Small intestine (tissue), 7 donors: ENCODE data around the gene PRIMPOL. TPM values are rescaled to one million over a fixed set of nuclear protein-coding genes. Genes with fewer than 3 reads are reported as not detected.

Experiments used
- DNase-seq, 2 donors: peaks; one replicate each; pipeline versions ENCODE4 v3.0.0 to v3.0.0-alpha.2; 2013
- FAIRE-seq: peaks from 2 replicates; lab custom pipeline; 2012; peaks lifted over from hg19 to GRCh38; lab: Jason Lieb, UNC
- H3K27ac ChIP-seq, 3 donors: one replicate each; pipeline ENCODE4 v1.5.1; 2013; ENCODE audit warnings: low read length in 2 of 3, mild to moderate bottlenecking in 2 of 3, control low read depth in 1 of 3, inconsistent platforms in 1 of 3, low read depth in 1 of 3, moderate library complexity in 1 of 3
- H3K27me3 ChIP-seq, 3 donors: one replicate each; pipeline ENCODE4 v1.6.1; 2013; ENCODE audit warnings: low read length in 3 of 3, inconsistent platforms in 1 of 3; ENCODE audit not compliant: control insufficient read depth in 3 of 3, insufficient read depth in 3 of 3
- H3K36me3 ChIP-seq, 3 donors: one replicate each; pipeline ENCODE4 v1.6.1; 2013; ENCODE audit warnings: low read length in 3 of 3, inconsistent platforms in 1 of 3, low read depth in 1 of 3, mild to moderate bottlenecking in 1 of 3, moderate library complexity in 1 of 3; ENCODE audit not compliant: control insufficient read depth in 3 of 3, insufficient read depth in 2 of 3
- H3K4me1 ChIP-seq, 3 donors: one replicate each; pipeline ENCODE4 v1.6.1; 2013; ENCODE audit warnings: low read length in 2 of 3, inconsistent platforms in 1 of 3, low read depth in 1 of 3, mild to moderate bottlenecking in 1 of 3, moderate library complexity in 1 of 3; ENCODE audit not compliant: control insufficient read depth in 3 of 3, insufficient read depth in 2 of 3
- H3K4me3 ChIP-seq, 3 donors: one replicate each; pipeline ENCODE4 v1.5.1; 2013; ENCODE audit warnings: low read length in 3 of 3, control low read depth in 1 of 3, inconsistent platforms in 1 of 3, low read depth in 1 of 3, mild to moderate bottlenecking in 1 of 3, moderate library complexity in 1 of 3
- H3K9me3 ChIP-seq, 2 donors: one replicate each; pipeline ENCODE4 v1.6.1; 2013; ENCODE audit warnings: low read depth in 1 of 2, low read length in 1 of 2; ENCODE audit not compliant: control insufficient read depth in 2 of 2, insufficient read depth in 1 of 2
- WGBS, 3 donors: extraction: QIAGEN DNeasy Blood & Tissue Kit; methylation state at CpG; one replicate each; pipeline ENCODE4 v1.1.7; 2013; 5-methylcytosine and 5-hydroxymethylcytosine counted together
- polyA plus RNA-seq, 4 donors: library from polyadenylated mRNA; stranded (reverse) in 3 of 4; unstranded in 1 of 4; fragments of 200-250 nt in 3 of 4; fragments of 120-200 nt in 1 of 4; gene quantifications; one replicate each; pipeline versions ENCODE4 v1.2.1 to v1.2.3, GENCODE V29; 2013
- donor health status: healthy with polysubstance abuse.
- donor health status: control.
- donor health status: control.
- donor health status: Bipolar disorder and iron deficiency.
- donor health status: healthy.

PRIMPOL gene
- polyA plus RNA-seq, 4 donors = 11.8 to 27.7 (median 18.7) TPM

DNA sequence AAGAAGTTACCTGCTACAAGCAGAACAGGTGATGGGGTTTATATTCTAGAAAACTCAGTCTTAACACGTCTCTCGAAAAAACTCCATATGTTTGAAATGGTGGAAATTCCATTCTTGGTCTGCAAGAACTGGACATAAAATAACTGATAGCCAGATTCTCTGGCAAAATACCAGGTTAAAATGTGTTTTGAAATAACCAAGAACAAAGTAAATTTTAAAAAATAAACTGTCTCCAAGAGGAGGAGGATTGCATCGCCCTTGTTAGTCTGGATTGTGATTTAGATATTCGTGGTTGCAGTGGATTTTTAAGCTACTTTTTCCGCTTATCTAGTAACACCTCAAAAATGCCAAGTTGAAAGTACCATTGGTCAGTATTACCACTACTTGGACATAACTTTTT lies 43.5 kb downstream of the PRIMPOL start:
- no peak overlapping the region for H3K27ac ChIP-seq
- peaks cover 0 to 6% (median 3%) of the 10 kb centered on the region in 3 donors for H3K36me3 ChIP-seq
- no peak for DNase-seq
- no peaks in the 10 kb centered on the region for H3K9me3 ChIP-seq
- H3K4me1 ChIP-seq = no peaks in the 10 kb centered on the region
- 89 to 95% (median 94%) methylated on average over 5 of the region's 5 CpGs for WGBS, 3 donors
- no peaks in the 10 kb centered on the region for H3K27me3 ChIP-seq
- no peak for FAIRE-seq
- H3K4me3 ChIP-seq = no peak overlapping the region

DNA sequence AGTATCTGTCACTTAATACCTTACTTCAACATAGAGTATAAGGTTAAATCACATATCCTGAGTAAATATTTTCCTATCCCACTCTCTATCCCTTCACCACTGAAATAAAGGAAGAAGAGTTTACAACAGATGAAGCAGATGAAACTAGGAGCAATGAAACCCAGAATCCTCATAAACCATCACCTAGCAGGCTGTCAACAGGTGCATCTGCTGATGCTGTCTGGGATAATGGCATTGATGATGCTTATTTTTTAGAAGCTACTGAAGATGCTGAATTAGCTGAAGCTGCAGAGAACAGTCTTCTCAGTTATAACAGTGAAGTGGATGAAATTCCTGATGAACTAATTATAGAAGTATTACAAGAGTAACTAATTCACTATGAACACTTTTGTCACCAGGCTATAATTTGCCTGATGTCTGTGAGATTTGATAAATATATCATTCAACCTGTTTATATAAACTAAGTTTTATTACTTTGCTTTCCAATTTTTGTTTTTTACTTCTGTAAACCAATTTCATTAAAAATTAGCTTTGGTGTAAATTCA lies 44.9 kb downstream of the PRIMPOL start:
- no peaks in the 10 kb centered on the region for H3K27me3 ChIP-seq
- H3K36me3 ChIP-seq = peaks cover 0 to 7% (median 3%) of the 10 kb centered on the region in 3 donors
- H3K9me3 ChIP-seq = no peaks in the 10 kb centered on the region
- H3K4me1 ChIP-seq = no peaks in the 10 kb centered on the region
- DNase-seq (no peak), FAIRE-seq (no peak)
- no peak overlapping the region for H3K27ac ChIP-seq
- H3K4me3 ChIP-seq = no peak overlapping the region

DNA sequence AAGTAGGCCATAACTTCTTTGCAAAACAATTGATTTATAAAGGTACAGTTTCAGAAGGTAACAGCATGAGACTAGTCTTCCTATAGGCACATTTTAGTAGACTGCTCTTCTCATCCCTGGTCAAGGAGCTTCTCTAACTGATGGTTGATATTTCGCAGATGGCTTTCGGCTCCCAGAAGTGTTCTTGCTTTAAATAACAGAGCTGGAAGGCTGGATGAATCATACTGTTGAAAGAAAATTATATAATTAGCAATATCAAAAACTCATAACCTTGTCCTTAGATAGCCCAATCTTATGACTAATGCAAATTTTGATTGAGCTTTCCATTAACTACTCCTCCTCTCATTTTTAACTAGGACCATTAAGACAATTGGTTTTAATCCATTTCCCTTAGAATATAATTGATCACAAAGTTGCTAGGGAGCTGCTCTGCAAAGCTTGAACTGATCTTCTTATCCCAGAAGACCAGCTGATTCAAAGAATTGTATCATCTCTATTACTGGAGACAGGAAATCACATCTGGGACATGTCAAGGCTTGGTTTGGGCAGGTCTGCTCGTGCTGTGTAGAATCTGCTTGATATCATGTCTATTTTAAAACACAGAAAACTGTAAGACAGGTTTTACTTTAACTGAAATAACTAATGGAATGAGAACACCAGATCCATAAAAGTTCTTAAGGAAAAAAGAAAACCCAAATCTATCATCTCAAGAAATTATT lies 45.8 kb downstream of the PRIMPOL start:
- Histone ChIP-seq H3K27ac (no peak overlapping the region), H3K27me3 (no peaks in the 10 kb centered on the region), H3K4me3 (no peak overlapping the region), H3K9me3 (no peaks in the 10 kb centered on the region), H3K36me3 (peaks cover 0 to 7% (median 3%) of the 10 kb centered on the region in 3 donors), H3K4me1 (no peaks in the 10 kb centered on the region)
- FAIRE-seq = no peak
- DNase-seq = no peak
- WGBS, 3 donors = 84 to 96% (median 93%) methylated on average over 3 of the region's 3 CpGs

DNA sequence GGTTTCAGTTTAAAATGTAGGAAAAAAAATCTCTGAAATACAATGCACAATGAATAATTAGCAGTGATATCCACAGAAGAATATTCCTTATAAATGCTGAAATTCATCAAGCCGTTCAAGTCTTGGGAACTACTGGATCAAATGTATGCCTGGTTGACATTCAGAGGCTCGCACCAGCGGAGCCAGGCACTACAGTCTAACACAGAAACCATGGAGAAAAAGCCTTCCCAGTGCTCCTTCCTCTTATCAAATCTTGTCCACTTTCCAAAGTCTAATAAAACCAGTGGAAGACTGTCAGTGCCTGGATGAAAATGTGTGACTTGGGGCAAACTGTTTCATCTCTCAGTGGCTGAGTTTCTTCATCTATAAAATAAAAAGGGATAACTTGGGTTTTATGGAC lies 48.4 kb downstream of the PRIMPOL start:
- DNase-seq = no peak
- Histone ChIP-seq H3K27me3 (no peaks in the 10 kb centered on the region), H3K36me3 (peaks cover 0 to 7% (median 3%) of the 10 kb centered on the region in 3 donors), H3K9me3 (no peaks in the 10 kb centered on the region), H3K27ac (no peak overlapping the region), H3K4me1 (no peaks in the 10 kb centered on the region), H3K4me3 (no peak overlapping the region)
- 93 to 99% (median 96%) methylated on average over 3 of the region's 3 CpGs for WGBS, 3 donors
- no peak for FAIRE-seq

DNA sequence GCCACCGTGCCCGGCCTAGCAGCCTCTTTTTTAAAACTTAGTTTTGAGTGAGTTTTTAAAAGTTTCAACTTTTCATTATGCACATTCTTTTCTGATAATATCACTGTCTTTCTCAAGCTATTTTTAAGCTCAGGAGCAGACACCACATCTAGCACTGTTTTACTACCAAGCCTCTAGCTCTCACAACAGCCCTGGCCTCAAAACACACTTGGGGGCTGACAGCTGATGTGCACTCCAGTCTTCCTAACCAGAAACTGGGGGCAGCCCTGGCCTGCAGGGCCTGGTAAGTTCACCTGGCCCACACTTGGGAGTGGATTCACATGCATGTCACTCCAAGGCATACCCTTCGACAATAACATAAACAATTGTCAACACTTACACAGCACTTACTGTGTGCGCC lies 50.4 kb downstream of the PRIMPOL start:
- no peak for FAIRE-seq
- WGBS, 3 donors = 95 to 98% (median 97%) methylated on average over 4 of the region's 4 CpGs
- H3K36me3 ChIP-seq = peaks cover 0 to 9% (median 2%) of the 10 kb centered on the region in 3 donors
- no peak overlapping the region for H3K4me3 ChIP-seq
- no peak overlapping the region for H3K27ac ChIP-seq
- H3K27me3 ChIP-seq = no peaks in the 10 kb centered on the region
- DNase-seq = no peak
- no peaks in the 10 kb centered on the region for H3K9me3 ChIP-seq
- no peaks in the 10 kb centered on the region for H3K4me1 ChIP-seq

DNA sequence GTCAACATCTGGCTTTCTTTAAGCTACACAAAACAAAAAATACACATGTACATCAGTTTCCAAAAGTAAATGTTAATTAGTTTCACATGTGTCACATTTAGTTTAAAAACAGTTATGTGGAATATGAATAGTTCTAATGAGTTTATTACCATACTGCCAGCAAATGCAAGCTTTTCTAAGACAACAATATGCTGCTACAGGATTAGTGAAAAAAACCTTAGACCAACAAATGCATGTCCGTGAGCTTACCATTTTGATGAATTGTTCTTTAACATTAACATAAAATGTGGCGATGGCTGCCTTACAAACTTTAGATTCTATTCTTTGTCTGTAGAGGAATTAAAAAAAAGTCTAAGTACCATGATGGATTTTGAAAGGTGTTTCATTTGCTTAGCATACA lies 52.6 kb downstream of the PRIMPOL start:
- H3K27me3 ChIP-seq = no peaks in the 10 kb centered on the region
- peaks cover 0 to 6% (median 0%) of the 10 kb centered on the region in 3 donors for H3K36me3 ChIP-seq
- DNase-seq (no peak), FAIRE-seq (no peak)
- no peak overlapping the region for H3K27ac ChIP-seq
- H3K9me3 ChIP-seq = no peaks in the 10 kb centered on the region
- no peak overlapping the region for H3K4me3 ChIP-seq
- 96 to 100% (median 97%) methylated on average over 2 of the region's 2 CpGs for WGBS, 3 donors
- H3K4me1 ChIP-seq = no peaks in the 10 kb centered on the region

DNA sequence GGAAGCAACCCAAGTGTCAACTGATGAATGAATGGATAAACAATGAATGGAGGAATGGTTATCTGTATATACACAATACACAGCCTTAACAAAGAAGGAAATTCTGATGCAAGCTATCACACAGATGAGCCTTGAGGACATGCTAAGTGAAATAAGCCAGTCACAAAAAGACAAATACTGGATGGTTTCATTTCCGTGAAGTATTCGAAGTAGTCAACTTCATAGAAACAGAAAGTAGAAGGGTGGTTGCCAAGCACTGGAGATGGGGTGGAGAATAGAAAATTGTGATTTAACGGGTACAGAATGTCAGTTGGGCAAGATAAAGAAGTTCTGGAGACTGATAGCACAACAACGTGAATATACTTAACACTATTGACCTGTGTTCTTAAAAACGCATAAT lies 56.2 kb downstream of the PRIMPOL start:
- Histone ChIP-seq H3K36me3 (peaks cover 0 to 14% (median 0%) of the 10 kb centered on the region in 3 donors), H3K27me3 (no peaks in the 10 kb centered on the region), H3K27ac (no peak overlapping the region), H3K4me1 (no peaks in the 10 kb centered on the region), H3K4me3 (no peak overlapping the region), H3K9me3 (no peaks in the 10 kb centered on the region)
- FAIRE-seq (no peak), DNase-seq (no peak)
- 72 to 81% (median 79%) methylated on average over 5 of the region's 5 CpGs for WGBS, 3 donors

DNA sequence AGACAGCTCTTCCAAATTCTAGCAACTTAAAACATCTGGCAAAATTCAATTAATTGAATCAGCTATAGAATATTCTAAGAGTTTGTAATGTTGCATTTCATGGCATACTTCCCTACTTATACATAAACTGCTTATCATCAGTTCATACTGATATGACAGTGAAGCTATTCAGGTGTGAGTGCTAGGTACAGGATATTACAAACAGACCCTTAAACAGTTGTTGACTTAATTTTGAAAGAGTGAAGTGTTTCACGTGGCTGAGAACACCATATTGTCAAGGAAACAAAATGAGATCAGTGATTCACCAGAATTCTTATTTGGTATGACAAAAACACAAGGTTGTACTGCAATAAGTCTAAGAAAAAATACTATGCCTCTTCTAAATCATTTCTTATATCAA lies 56.9 kb downstream of the PRIMPOL start:
- H3K27ac ChIP-seq = no peak overlapping the region
- 74 to 79% (median 76%) methylated on average over 1 of the region's 1 CpG for WGBS, 3 donors
- no peak overlapping the region for H3K4me3 ChIP-seq
- H3K9me3 ChIP-seq = no peaks in the 10 kb centered on the region
- no peaks in the 10 kb centered on the region for H3K27me3 ChIP-seq
- FAIRE-seq = no peak
- peaks cover 0 to 17% (median 0%) of the 10 kb centered on the region in 3 donors for H3K36me3 ChIP-seq
- DNase-seq = no peak
- no peaks in the 10 kb centered on the region for H3K4me1 ChIP-seq
